HepG2 (cell line): Measurements from ENCODE around the gene CLIC1. TPM values are rescaled to one million over a fixed set of nuclear protein-coding genes. Genes with fewer than 3 reads are reported as not detected.

Experiments
- BHLHE40 ChIP-seq: IDR thresholded peaks from 2 replicates; pipeline ENCODE4 v1.6.1; 2011; ENCODE audit warnings: low read length, improper control_type of control experiment
- BRCA1 ChIP-seq: sonication (generic); formaldehyde crosslinking; IDR thresholded peaks from 2 replicates; pipeline ENCODE4 v1.4.0; 2020; ENCODE audit warnings: missing genetic modification reagents
- ETS1 ChIP-seq: sonication (generic); formaldehyde crosslinking; IDR thresholded peaks from 2 replicates; pipeline ENCODE4 v1.4.0; 2020; ENCODE audit warnings: missing genetic modification reagents
- GABPA ChIP-seq, 2 experiments: IDR thresholded peaks; 2 replicates each; pipeline ENCODE4 v1.6.1; 2011 to 2016; ENCODE audit warnings: low read depth in 2 of 2, low read length in 1 of 2, missing biosample characterization in 1 of 2, missing genetic modification characterization in 1 of 2
- MATR3 ChIP-seq: sonication (generic); formaldehyde crosslinking; IDR thresholded peaks from 2 replicates; pipeline ENCODE4 v1.4.0; 2020; ENCODE audit warnings: missing genetic modification reagents
- MTF1 ChIP-seq: sonication (generic); formaldehyde crosslinking; IDR thresholded peaks from 2 replicates; pipeline ENCODE4 v1.5.0; 2020; ENCODE audit warnings: missing genetic modification reagents
- NFE2 ChIP-seq: sonication (generic); formaldehyde crosslinking; IDR thresholded peaks from 2 replicates; pipeline ENCODE4 v1.4.0; 2020; ENCODE audit warnings: missing genetic modification reagents
- NFIC ChIP-seq: IDR thresholded peaks from 2 replicates; pipeline ENCODE4 v1.6.1; 2012; ENCODE audit warnings: mild to moderate bottlenecking, low read length, inconsistent platforms
- POLR2AphosphoS5 ChIP-seq: IDR thresholded peaks from 2 replicates; pipeline ENCODE4 v1.6.1; 2012; ENCODE audit warnings: low read depth, low read length
- RBM39 ChIP-seq: fragments of 200-400 bp; formaldehyde crosslinking; IDR thresholded peaks from one replicate; pipeline ENCODE4 v1.6.1; 2018; ENCODE audit warnings: antibody characterized with exemption, mild to moderate bottlenecking, low read depth, low read length; ENCODE audit not compliant: poor library complexity, severe bottlenecking
- REPIN1 ChIP-seq: sonication (generic); formaldehyde crosslinking; IDR thresholded peaks from 2 replicates; pipeline ENCODE4 v1.8.0; 2022; ENCODE audit warnings: missing genetic modification reagents, low read depth, mild to moderate bottlenecking, borderline replicate concordance
- SKI ChIP-seq: fragments of 450-650 bp; IDR thresholded peaks from one replicate; pipeline ENCODE4 v1.6.1; 2018; ENCODE audit warnings: mild to moderate bottlenecking; ENCODE audit not compliant: partially characterized antibody
- THAP11 ChIP-seq: IDR thresholded peaks from 2 replicates; pipeline ENCODE4 v1.6.1; 2016; ENCODE audit warnings: missing biosample characterization, missing genetic modification reagents
- ZBTB44 ChIP-seq: sonication (generic); formaldehyde crosslinking; IDR thresholded peaks from 2 replicates; pipeline ENCODE4 v1.4.0; 2020; ENCODE audit warnings: missing genetic modification reagents
- ZFP37 ChIP-seq: sonication (generic); formaldehyde crosslinking; IDR thresholded peaks from 2 replicates; pipeline ENCODE4 v1.4.0; 2020; ENCODE audit warnings: missing genetic modification reagents, borderline replicate concordance
- ZKSCAN5 ChIP-seq: sonication (generic); formaldehyde crosslinking; IDR thresholded peaks from 2 replicates; pipeline ENCODE4 v1.5.1; 2020; ENCODE audit warnings: mild to moderate bottlenecking, missing genetic modification reagents
- ZNF230 ChIP-seq: sonication (generic); formaldehyde crosslinking; IDR thresholded peaks from 2 replicates; pipeline ENCODE4 v1.4.0; 2020; ENCODE audit warnings: mild to moderate bottlenecking, missing genetic modification reagents
- ZNF3 ChIP-seq: IDR thresholded peaks from 2 replicates; pipeline ENCODE4 v1.7.0; 2017; ENCODE audit warnings: inconsistent platforms
- ZNF572 ChIP-seq: sonication (generic); formaldehyde crosslinking; IDR thresholded peaks from 2 replicates; pipeline ENCODE4 v1.5.1; 2020; ENCODE audit warnings: mild to moderate bottlenecking, missing genetic modification reagents
- ZNF678 ChIP-seq: sonication (generic); formaldehyde crosslinking; IDR thresholded peaks from 2 replicates; pipeline ENCODE4 v1.4.0; 2020; ENCODE audit warnings: mild to moderate bottlenecking, missing genetic modification reagents
- ZSCAN29 ChIP-seq: sonication (generic); formaldehyde crosslinking; conservative IDR thresholded peaks from 2 replicates; pipeline ENCODE4 v1.4.0; 2020; ENCODE audit warnings: mild to moderate bottlenecking, missing genetic modification reagents
- polyA plus RNA-seq, 8 experiments: library from polyadenylated mRNA; depleted of rRNA in 3 of 8; stranded (reverse) in 7 of 8; unstranded in 1 of 8; fragments of >200 nt; fragmentation: Illumina TruSeq in 4 of 8; extraction: Trizol in 4 of 8; gene quantifications; 2 replicates each; pipeline versions ENCODE4 v1.2.1 to v1.2.3, GENCODE V29; 2011 to 2016; ENCODE audit warnings: low read depth in 4 of 8, missing spikeins in 1 of 8, mixed read lengths in 1 of 8; ENCODE audit not compliant: insufficient read depth in 1 of 8
- total RNA-seq, 5 experiments: library from RNA; depleted of rRNA; stranded (reverse); fragments of >200 nt; fragmentation: Illumina TruSeq; extraction: Trizol; gene quantifications; 2 replicates each; pipeline ENCODE4 v1.2.3, GENCODE V29; 2016; ENCODE audit warnings: low read depth in 1 of 5
- TF ChIP-seq, protein P1 (sequence below): sonication (generic); formaldehyde crosslinking; IDR thresholded peaks from 2 replicates; pipeline ENCODE4 v1.5.1; 2020; ENCODE audit warnings: missing genetic modification reagents, mild to moderate bottlenecking, borderline replicate concordance
- TF ChIP-seq, protein P2 (sequence below): sonication (generic); formaldehyde crosslinking; IDR thresholded peaks from 2 replicates; pipeline ENCODE4 v1.8.0; 2023; ENCODE audit warnings: mild to moderate bottlenecking, missing genetic modification reagents

CLIC1 gene
- total and polyA plus RNA-seq, 2 of the 13 experiments (the other 11 are each of a cell fraction or from before 2014, with no cell fraction given), result 602 to 891 TPM

- TF ChIP-seq NFE2 (peak; percentile 62; the same call in 1 of the 2 replicates), GABPA (IDR thresholded peaks at IDR 0.05; ENCODE audit: low read depth, low read length) (no peak), GABPA (CRISPR knock-in tag; IDR thresholded peaks at IDR 0.05; ENCODE audit: low read depth) (no peak; the same call in 1 of the 2 replicates), RBM39 (no peak), ZNF678 (CRISPR knock-in tag) (no peak), BHLHE40 (no peak), MATR3 (CRISPR knock-in tag) (no peak), ZKSCAN5 (peak; percentile 97), ETS1 (CRISPR knock-in tag) (no peak), ZFP37 (CRISPR knock-in tag) (no peak), ZBTB44 (CRISPR knock-in tag) (no peak), ZSCAN29 (CRISPR knock-in tag) (no peak), REPIN1 (CRISPR knock-in tag) (no peak), ZNF230 (CRISPR knock-in tag) (0 out of 2 replicates have a peak, but pooled peaks have one; percentile 6), MTF1 (CRISPR knock-in tag) (no peak), BRCA1 (CRISPR knock-in tag) (no peak), NFIC (no peak; the same call in 1 of the 2 replicates), THAP11 (peak; percentile 66), POLR2AphosphoS5 (peak; percentile 61), ZNF572 (no peak), SKI (no peak), ZNF3 (CRISPR knock-in tag) (no peak)
- TF ChIP-seq, protein P1, sequence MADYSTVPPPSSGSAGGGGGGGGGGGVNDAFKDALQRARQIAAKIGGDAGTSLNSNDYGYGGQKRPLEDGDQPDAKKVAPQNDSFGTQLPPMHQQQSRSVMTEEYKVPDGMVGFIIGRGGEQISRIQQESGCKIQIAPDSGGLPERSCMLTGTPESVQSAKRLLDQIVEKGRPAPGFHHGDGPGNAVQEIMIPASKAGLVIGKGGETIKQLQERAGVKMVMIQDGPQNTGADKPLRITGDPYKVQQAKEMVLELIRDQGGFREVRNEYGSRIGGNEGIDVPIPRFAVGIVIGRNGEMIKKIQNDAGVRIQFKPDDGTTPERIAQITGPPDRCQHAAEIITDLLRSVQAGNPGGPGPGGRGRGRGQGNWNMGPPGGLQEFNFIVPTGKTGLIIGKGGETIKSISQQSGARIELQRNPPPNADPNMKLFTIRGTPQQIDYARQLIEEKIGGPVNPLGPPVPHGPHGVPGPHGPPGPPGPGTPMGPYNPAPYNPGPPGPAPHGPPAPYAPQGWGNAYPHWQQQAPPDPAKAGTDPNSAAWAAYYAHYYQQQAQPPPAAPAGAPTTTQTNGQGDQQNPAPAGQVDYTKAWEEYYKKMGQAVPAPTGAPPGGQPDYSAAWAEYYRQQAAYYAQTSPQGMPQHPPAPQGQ (CRISPR knock-in tag), result no peak
- TF ChIP-seq, protein P2, sequence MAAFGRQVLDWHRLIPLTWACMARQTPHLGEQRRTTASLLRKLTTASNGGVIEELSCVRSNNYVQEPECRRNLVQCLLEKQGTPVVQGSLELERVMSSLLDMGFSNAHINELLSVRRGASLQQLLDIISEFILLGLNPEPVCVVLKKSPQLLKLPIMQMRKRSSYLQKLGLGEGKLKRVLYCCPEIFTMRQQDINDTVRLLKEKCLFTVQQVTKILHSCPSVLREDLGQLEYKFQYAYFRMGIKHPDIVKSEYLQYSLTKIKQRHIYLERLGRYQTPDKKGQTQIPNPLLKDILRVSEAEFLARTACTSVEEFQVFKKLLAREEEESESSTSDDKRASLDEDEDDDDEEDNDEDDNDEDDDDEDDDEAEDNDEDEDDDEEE (CRISPR knock-in tag), result no peak
Measured at GRCh38 chr6:31776989-31777666, 40.8 kb upstream of the CLIC1 start, which contains the start of gene VWA7 (continued).
